NCI-H2171 treated with DMSO at 0.1 percent for 48 hours (cell line): ENCODE data around the gene AZU1.

Experiments used
- DNase-seq: peaks from one replicate; lab custom pipeline; 2025; lab: John Stamatoyannopoulos, UW

Gene AZU1

DNA sequence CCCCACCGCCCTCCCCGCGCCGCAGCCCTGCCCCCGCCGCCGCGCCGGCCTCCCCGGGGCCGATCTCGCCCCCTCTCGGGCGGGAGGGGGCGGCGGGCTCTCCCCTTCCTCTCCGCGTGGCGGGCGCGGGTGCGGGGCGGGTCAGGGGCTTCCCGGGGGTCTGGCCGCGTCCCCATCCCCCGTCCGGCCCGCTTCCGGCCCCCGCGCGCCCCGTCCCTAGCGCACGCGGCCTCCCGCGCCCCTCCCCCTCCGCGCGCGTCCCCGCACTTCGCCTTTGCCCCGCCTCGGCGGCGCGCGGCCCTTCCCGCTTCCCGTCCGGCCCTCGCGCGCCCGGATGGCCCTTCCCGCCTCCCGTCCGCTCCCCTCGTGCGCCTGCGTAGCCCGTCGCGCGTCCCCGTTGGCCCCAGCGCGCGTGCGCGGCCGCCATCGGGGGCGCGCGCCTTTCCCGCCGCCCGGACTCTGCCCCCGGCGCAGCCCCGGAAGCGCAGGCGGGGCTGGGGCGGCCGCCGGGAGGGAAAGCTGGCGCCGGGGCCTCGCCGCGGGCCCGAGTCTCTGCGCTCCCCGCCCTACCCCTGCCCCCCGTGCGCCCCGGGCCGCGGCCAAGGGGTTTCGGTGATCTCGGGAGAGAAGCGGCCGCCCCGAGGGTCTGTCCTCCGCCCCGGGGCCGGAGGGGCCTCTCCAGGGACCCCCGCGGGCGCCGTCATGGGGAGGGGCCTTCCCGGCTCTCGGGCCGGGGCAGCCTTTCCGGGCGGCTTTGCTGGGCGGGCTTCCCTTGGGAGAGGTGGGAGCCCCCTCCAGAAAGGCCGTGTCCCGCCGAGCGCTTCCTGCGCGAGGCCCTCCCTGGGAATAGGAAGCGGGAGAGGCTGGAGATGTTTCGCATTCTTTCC is 29.9 kb upstream of the AZU1 start:
- peak; percentile 84 for DNase-seq

DNA sequence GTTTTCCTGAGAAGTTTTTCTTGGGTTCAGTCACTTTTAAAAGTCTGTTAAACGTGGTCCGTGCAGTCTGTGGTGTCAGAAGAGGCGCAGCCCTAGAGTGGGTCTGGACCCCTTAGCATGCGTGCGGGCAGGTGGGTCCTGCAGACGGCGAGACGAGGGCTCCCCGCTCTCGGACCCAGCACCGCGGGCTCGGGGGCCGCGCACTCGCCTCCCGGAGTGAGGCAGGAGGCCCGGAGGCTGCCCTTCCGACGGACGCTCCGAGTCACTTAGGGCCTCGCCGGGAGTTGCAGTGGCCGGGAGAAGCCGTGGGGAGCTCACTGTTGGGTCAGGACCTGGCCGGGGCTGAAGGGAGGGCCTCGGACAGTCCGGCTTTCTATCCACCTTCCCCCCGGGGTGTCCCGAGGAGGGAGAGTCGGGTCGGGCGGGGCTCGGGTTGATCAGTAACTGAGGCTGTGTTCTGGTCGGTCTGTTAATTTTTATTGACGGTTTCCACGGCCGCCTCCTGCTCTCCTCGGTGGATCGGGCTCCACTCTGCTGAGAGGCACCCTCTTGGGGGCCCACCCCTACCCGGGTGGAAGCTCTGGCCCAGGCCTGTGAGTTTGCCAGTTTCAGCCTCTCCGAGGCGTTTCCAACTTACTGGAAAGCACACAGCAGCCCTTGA is 29.1 kb upstream of the AZU1 start:
- DNase-seq, result no peak

DNA sequence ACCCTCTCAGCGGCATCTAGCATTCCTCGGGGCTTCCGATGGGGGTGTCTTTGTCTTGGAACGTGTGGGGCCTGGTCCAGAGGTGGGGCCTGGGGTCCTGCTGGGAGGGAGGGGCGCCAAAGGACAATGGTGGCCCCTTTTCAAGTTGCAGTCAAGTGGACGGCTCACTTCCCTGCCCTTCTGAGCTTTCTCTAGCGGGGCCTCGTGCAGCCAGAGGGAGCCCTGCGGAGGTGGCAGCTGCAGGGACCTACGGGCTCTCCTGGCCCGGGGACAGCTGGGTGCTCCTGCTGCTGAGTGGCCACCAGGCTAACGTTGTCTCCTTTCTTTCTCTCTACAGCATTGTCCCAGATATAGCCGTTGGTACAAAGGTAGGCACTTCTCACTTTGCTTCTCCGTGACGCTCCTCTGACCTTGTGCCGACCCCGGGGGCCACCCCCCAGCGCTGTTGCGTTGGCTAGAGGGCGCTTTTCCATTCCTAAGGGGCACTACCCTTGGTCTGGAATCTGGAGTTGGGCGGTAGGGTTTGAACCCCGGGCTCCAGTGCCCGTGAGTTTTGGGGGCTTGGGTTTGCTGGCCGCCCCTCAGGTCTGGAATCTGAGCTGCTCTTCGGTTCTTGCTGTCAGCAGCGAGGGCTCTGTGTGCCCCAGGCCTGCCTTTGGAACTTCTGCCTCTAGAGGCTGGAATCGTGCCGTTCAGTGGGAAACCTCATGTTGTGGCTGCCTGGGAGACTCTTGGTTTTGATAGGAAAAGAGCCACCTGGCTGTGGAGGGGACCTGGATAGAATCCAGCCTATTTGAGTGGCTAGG is 28.4 kb upstream of the AZU1 start:
- DNase-seq, result peak; percentile 14

DNA sequence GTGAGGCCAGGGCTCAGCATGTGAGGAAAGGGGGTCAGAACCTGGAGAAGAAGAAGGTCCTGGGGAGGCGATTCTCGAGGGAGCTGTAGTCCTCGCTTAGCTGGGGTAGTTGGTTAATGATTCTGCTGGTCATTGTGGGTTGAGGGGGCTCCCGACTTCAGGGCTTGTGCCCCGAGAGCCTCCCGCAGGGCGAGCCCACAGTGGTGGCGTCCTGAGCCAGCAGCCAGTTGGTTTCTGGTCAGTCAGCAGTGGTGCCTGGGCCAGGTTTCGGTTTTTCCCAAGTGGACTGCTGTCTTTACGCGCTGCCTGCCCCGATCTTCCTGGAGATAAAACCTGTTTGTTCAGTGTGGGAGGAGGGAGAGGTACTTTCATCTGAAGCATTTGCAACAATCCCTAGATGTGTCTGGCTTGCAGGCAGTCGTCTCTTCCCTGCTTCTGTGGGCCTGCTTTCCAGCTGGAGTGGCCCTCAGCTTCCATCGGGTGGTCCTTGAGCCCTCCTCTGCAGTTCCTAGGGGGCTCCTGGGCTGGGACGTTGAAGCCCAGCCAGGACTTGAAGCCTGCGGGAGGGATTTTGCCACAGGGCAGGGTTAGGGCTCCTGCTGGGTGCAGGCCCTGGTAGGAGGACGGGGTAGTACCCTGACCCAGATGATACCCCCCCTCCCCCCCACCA is 27.1 kb upstream of the AZU1 start:
- no peak for DNase-seq

DNA sequence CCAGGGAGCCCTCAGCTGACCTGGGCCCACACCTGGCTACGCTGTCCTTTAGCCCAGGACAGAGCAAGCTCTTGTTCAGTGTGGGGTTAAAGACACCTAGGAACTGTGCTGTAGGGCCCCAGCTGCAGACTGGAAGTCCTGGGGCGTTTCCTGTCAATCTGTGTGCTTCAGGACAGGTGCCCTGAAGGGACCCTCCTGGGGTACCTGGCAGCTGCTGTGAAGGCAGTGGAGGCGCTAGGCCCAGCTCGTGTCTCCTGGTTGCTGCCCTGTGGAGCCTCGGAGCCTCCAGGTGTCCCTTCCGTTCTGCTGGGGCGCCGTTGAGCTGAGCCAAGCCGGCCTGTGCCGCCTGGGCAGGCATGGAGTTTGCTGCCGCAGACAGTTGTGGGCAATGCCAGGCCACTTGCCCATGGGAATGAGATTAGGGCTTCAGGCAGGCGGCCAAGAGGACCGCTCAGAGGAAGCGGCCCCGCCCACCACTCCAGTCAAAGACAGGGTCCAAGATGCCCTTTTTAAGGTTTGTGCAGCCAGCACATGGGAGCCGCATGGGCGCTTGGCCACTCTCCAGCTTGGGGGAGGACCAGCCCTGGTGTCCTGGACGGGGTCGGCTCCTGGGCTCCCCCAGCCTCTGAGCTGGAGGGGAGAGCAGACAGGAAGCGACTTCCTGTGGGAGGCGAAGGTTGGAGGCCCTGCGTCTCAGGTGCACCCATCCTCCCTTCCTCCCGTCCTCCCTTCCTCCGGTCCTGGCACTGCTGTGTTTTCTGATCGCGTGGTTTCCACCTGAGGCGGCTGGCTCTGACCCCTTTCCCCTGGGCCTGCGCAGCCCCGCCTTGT is 26.4 kb upstream of the AZU1 start:
- no peak for DNase-seq

DNA sequence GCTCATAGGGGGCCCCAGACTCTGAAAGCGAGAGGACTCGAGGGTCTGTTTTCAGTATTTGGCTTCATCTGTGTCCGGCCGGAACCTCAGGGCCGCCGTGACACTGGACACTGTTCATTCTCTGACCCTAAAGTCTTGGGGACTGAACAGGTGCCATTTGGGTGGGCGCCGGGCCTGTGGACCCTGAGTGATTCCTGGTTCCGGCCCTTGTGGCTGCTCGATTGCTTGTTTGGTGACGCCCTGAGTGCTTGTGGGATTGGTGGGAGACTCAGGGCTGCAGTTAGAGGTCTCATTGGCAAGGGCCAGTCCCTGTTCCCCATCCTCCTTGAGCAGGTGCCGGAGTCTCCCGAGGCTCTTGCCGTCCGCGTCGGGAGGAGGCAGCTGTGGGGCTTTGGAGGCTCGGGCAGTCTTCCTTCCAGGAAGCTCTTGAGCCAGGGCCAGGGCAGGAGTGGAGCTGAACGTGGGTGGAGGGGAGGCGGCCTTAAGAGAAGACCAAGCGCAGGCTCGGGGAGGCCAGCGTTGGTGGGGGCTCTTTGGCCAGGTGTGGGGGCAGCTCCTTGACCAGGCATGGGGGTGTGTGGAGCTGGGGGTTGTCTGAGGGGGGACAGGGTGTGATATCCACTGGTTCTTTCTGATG is 25.7 kb upstream of the AZU1 start:
- DNase-seq, result no peak

DNA sequence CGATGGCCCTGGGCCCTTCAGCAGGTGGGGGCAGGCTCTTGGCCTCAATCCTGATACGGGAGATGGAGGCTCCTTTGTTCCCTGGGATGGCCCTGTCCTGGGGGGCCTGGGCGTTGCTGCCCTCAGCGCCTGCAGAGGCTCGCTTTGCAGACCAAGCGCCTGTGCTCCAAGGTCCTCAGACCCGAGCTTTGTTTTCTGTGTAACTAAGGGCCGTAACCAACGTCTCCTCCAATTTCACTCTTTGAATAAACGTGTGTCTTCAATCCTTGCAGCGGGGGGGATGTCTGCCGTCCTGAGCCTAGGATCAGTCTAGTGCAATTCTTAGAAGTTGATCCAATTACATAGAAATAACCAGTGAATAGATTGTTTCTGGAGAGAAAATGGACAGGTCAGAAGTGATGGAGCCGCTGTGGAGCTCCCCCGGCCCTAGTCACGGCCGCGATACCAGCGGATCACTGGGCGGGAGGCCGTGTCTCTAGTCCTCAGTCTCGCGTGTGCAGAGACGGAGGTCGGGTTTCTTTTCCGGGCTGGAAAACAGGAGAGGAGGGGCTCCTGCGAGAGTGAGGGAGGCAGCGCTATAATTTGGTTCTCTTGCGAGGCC is 25.0 kb upstream of the AZU1 start:
- peak; percentile 13 for DNase-seq

DNA sequence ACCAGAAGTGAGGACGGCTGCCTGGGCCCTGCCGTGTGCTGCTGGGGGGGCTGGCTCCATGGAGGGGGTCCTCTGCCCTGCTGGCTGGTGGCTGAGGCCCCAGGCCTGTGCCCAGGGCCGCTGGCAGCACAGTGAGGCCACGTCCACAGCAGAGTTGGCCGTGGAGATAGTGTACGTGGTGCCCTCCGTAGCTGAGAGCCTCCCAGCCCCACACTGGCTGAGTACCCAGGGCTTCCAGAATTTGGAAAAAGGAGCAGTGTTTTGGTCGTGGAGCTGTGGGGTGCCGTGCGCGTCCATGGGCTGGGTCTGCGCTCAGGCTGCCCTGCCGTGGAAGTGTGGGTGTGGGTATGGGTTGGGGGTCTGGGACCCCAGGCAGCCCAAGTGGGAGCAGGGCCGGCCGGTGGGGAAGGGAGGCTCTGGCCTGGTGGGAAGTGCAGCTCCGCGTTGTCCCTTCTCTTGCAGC is 24.5 kb upstream of the AZU1 start:
- no peak for DNase-seq

DNA sequence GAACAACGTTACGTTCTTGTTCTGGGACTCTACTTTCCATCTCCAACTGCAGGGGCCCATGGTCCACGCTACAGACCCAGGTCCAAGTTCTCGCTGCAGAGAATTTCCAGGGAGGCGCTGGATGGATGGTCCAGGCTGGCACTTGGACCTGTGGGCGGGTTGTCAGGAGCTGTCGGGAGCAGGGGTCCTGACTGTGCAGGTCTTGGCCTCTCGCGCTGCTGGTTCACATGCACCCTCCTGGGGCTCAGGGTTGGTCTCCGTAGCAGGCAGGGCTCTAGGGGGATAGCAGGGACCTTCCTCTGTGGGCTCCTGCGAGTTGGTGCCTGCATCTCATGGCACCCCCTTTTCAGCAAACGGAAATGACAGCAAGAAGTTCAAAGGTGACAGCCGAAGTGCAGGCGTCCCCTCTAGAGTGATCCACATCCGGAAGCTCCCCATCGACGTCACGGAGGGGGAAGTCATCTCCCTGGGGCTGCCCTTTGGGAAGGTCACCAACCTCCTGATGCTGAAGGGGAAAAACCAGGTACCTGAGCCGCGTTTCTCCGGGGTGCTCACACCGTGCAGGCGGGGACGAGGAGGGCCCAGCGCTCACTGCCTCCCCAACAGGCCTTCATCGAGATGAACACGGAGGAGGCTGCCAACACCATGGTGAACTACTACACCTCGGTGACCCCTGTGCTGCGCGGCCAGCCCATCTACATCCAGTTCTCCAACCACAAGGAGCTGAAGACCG is 23.8 kb upstream of the AZU1 start:
- DNase-seq, result no peak

DNA sequence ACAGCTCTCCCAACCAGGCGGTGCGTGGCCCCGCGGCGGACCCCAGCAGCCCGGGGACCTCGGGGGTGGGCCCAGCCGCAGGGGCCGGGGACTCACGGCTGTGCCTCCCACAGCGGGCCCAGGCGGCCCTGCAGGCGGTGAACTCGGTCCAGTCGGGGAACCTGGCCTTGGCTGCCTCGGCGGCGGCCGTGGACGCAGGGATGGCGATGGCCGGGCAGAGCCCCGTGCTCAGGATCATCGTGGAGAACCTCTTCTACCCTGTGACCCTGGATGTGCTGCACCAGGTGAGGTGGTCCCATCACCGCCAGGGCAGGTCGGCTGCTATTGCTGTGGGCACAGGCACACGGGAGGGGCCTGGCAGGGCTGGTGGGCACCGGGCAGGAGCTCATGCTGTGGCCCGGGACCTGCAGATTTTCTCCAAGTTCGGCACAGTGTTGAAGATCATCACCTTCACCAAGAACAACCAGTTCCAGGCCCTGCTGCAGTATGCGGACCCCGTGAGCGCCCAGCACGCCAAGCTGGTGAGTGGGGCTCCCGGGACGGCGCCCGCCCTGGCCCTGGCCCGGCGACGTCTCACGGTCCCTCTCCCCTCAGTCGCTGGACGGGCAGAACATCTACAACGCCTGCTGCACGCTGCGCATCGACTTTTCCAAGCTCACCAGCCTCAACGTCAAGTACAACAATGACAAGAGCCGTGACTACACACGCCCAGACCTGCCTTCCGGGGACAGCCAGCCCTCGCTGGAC is 23.0 kb upstream of the AZU1 start:
- DNase-seq, result no peak

DNA sequence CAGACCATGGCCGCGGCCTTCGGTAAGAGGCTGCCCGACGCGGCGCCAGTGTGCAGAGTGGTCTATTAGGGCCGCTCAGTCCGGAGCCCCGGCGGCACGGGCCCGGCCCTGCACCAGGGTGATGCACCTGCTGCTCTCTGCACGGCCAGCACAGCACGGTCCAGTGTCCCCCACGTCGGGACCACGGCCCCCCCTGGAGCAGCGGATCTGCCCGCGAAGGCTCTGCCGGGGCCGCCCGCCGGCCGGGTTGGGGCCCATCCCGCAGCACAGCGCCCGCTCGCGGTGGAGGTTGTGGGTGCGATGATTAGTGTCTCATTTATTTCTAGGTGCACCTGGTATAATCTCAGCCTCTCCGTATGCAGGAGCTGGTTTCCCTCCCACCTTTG is 22.5 kb upstream of the AZU1 start:
- no peak for DNase-seq

DNA sequence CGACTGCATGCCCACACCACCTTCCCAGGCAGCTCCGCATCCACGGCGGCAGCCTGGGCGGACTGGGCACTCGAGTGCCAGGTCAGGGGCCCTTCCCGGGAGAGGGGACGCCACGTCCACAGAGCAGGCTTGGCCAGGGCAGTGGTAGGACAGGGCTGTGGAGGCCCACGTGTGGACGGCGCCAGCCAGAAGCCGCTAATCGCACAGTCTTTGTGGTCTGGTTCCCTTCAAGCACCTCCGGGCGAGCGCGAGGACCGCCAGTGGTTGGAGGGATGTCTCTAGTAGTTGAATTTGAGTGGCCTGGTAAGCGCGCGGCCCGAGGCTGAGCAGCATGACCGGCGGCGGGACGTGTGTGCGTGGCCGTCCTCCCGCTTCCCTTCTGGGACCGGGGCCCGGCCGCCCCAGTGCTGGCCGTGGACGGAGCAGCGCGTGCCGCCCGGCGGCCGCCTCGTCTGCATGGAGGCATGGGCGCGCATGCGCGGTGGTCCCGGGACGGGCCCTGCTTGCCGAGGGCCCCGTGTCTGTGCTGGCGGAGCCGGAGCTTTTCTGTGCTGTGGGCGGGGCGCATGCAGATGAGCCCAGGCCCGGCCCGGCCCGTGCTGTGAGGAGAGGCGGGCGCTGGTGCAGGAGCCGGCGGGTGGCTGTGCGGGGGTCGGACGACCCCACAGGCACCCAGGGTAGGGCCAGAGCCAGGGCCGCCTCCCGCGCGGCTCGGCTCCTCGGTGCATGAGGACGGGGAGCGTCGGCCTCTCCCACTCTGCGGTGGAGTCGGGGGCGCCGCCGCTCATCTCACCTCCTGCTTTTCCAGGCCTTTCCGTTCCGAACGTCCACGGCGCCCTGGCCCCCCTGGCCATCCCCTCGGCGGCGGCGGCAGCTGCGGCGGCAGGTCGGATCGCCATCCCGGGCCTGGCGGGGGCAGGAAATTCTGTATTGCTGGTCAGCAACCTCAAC is 21.8 kb upstream of the AZU1 start:
- DNase-seq, result no peak

DNA sequence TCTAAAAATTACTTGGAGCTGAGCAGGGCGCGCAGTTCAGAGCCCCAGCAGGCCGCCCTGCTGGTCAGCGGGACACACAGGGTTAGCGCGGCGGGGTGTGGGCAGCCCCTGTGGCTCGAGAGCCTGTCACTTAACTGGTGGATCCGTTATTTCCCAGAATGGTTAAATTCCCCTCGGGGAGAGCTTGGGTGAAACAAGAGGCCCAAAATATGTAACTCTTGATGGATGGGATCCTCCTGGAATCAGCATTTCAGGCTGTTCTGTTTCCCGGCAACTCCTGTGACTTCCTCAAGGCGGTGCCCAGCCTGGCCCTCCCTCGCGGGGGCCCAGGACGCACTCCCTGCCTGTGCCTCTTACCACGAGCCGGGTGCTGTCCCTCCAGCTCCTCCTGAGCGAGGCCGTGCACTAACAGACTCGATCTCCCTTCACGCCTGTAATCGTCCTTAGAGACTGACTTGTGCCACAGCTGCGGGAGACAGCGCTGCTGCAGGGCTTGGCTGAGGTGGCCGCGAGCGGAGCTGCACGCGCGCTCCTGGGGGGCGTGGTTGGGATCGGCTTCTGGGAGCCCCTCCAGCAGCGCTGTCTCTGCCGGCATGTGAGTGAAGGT is 20.7 kb upstream of the AZU1 start:
- DNase-seq, result no peak

DNA sequence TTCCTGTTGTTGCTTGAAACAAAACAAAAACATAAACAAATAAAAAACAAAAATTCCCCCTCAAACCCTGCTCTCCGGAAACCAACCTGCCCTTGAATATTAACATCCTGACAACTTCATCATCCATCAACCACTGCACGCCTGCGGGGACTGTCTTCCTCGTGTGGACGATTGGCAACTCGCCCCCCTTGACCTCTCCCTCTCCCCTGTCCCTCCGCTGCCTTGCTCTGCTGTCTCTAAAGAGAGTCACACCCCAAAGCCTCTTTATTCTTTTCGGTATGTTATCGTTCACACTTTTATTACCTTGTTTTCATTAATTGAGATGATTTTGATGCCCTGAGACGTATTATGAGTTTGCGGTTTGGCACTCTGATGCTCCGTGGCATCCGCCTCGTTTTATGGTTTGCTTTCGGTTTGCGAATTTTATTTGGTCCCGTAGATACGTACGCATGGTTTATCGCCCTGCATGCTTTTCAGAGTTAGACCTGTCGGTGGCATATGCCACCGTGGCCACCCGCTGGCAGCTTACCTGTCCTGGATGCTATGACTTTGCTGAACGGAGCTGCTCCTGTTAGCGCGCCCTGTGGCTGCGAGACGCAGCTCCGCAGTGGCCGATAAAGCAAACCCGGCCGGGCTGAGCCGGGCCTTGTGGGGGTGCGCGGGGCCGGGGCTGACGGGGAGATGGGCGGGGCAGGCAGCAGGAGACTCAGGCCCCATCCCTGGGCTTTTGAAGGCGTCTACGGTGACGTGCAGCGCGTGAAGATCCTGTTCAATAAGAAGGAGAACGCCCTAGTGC is 19.8 kb upstream of the AZU1 start:
- DNase-seq, result no peak

DNA sequence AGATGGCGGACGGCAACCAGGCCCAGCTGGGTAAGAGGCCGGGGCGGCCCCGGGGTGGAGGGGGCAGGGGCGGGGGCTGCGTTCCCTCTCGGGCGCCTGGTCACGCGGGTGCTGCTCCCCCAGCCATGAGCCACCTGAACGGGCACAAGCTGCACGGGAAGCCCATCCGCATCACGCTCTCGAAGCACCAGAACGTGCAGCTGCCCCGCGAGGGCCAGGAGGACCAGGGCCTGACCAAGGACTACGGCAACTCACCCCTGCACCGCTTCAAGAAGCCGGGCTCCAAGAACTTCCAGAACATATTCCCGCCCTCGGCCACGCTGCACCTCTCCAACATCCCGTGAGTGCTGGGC is 19.2 kb upstream of the AZU1 start:
- DNase-seq, result no peak

DNA sequence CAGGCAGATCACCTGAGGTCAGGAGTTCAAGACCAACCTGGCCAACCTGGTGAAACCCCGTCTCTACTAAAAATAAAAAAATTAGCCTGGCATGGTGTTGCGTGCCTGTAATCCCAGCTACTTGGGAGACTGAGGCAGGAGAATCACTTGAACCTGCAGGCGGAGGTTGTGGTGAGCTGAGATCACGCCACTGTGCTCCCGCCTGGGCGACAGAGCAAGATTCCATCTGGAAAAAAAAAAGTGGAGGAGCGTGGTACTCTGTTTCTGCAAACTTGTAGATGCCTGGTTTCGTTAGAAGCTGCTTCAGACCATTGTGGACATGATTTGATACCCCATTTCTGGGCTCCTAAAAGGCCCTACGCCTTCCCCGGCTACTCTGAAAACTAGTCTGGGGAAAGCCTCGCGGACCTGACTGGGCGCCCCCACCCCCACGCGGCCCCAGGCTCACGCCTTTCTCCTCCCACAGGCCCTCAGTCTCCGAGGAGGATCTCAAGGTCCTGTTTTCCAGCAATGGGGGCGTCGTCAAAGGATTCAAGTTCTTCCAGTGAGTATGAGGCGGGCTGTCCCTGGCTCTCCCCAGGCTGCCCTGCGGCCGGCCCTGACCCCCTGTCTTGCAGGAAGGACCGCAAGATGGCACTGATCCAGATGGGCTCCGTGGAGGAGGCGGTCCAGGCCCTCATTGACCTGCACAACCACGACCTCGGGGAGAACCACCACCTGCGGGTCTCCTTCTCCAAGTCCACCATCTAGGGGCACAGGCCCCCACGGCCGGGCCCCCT is 17.4 kb upstream of the AZU1 start:
- DNase-seq, result no peak
